Lung (tissue), 12 donors: ENCODE results near the gene PTPRN2. TPM values are rescaled to one million over a fixed set of nuclear protein-coding genes. Genes with fewer than 3 reads are reported as not detected.

ENCODE experiments used
- ATAC-seq: fragments of 200-7000 bp; cut with Tn5 transposase; one replicate; pipeline ENCODE4 v1.9.1; 2020; ENCODE audit warnings: moderate number of reproducible peaks; ENCODE audit not compliant: insufficient read depth, low FRiP score
- DNase-seq, 3 donors: peaks; one replicate each; pipeline ENCODE4 v3.0.0-alpha.2; 2013 to 2017
- H3K27ac ChIP-seq, 2 donors: one replicate each; pipeline ENCODE4 v1.5.1; 2013; ENCODE audit warnings: mild to moderate bottlenecking in 2 of 2, moderate library complexity in 2 of 2, control low read depth in 1 of 2, inconsistent platforms in 1 of 2, low read depth in 1 of 2, low read length in 1 of 2
- H3K27me3 ChIP-seq, 3 donors: one replicate each; pipeline ENCODE4 v1.5.1; 2013; ENCODE audit warnings: low read length in 2 of 3; ENCODE audit not compliant: control insufficient read depth in 3 of 3, insufficient read depth in 3 of 3
- H3K36me3 ChIP-seq, 4 donors: one replicate each; pipeline ENCODE4 v1.5.1; 2013; ENCODE audit warnings: low read length in 4 of 4, mild to moderate bottlenecking in 1 of 4, moderate library complexity in 1 of 4; ENCODE audit not compliant: control insufficient read depth in 4 of 4, insufficient read depth in 4 of 4
- H3K4me1 ChIP-seq, 5 donors: one replicate each; pipeline ENCODE4 v1.5.1; 2013; ENCODE audit warnings: low read length in 5 of 5, mild to moderate bottlenecking in 2 of 5, moderate library complexity in 1 of 5; ENCODE audit not compliant: control insufficient read depth in 5 of 5, insufficient read depth in 5 of 5
- H3K4me3 ChIP-seq: one replicate; pipeline ENCODE4 v1.5.1; 2013; ENCODE audit warnings: mild to moderate bottlenecking, control low read depth, moderate library complexity
- H3K9ac ChIP-seq, 2 donors: one replicate each; pipeline ENCODE4 v1.5.1; 2013; ENCODE audit warnings: low read length in 2 of 2, control low read depth in 1 of 2; ENCODE audit not compliant: insufficient read depth in 1 of 2
- H3K9me3 ChIP-seq, 4 donors: one replicate each; pipeline ENCODE4 v1.5.1; 2013; ENCODE audit warnings: low read length in 3 of 4, mild to moderate bottlenecking in 1 of 4, moderate library complexity in 1 of 4; ENCODE audit not compliant: control insufficient read depth in 4 of 4, insufficient read depth in 3 of 4
- CTCF ChIP-seq: IDR thresholded peaks from 2 replicates; pipeline ENCODE4 v1.5.1; 2012; ENCODE audit warnings: mild to moderate bottlenecking; ENCODE audit errors: control extremely low read depth, extremely low read depth
- WGBS, 2 donors: extraction: QIAGEN DNeasy Blood & Tissue Kit; methylation state at CpG; one replicate each; pipeline ENCODE4 v1.1.7; 2013; 5-methylcytosine and 5-hydroxymethylcytosine counted together
- polyA plus RNA-seq, 2 donors: library from polyadenylated mRNA; stranded (reverse); fragments of 200-250 nt; gene quantifications; one replicate each; pipeline ENCODE4 v1.2.1, GENCODE V29; 2013
- total RNA-seq, 2 donors: library from RNA; depleted of rRNA in 1 of 2; stranded (reverse); fragments of >200 nt in 1 of 2; gene quantifications; one replicate each; pipeline ENCODE4 v1.2.1, GENCODE V29; 2014 to 2021
- donor health status: control.
- donor health status: control.
- donor health status: Bipolar disorder and iron deficiency.
- donor health status: healthy.
- donor health status: DM: yes; HTN: yes; CAD: no.

Gene PTPRN2
- total and polyA plus RNA-seq, 4 donors = 2.1 to 7.4 (median 4.4) TPM

GRCh38 chr7:157750291-157750690, 837.3 kb downstream of the PTPRN2 start:
- Histone ChIP-seq H3K27ac (no peak overlapping the region), H3K27me3 (no peaks in the 10 kb centered on the region), H3K4me1 (no peaks in the 10 kb centered on the region), H3K9ac (no peak overlapping the region), H3K4me3 (no peak overlapping the region), H3K36me3 (no peaks in the 10 kb centered on the region), H3K9me3 (no peaks in the 10 kb centered on the region)
- DNase-seq (no peak), ATAC-seq (no peak)
- 80 to 86% methylated on average over 6 of the region's 6 CpGs for WGBS, 2 donors
- TF ChIP-seq CTCF = no peak

- TF ChIP-seq CTCF = no peak
- H3K9me3 ChIP-seq = no peaks in the 10 kb centered on the region
- 93 to 95% methylated on average over 25 of the region's 25 CpGs for WGBS, 2 donors
- DNase-seq = no peak
- H3K4me1 ChIP-seq = no peaks in the 10 kb centered on the region
- ATAC-seq = no peak
- H3K4me3 ChIP-seq = no peak overlapping the region
- no peak overlapping the region for H3K27ac ChIP-seq
- H3K27me3 ChIP-seq = peaks cover 0 to 9% (median 0%) of the 10 kb centered on the region in 3 donors
- no peaks in the 10 kb centered on the region for H3K36me3 ChIP-seq
- no peak overlapping the region for H3K9ac ChIP-seq
These were observed 841.6 kb downstream of the PTPRN2 start for GRCh38 chr7:157745721-157746709.

- DNase-seq (no peak), ATAC-seq (no peak)
These were observed 842.6 kb downstream of the PTPRN2 start for GRCh38 chr7:157744786-157745601.

More at GRCh38 chr7:157744786-157745601, 842.6 kb downstream of the PTPRN2 start:
- Histone ChIP-seq H3K4me1 (peaks cover 0 to 2% (median 0%) of the 10 kb centered on the region in 5 donors), H3K4me3 (no peak overlapping the region), H3K9me3 (no peaks in the 10 kb centered on the region), H3K27me3 (peaks cover 0 to 9% (median 0%) of the 10 kb centered on the region in 3 donors), H3K27ac (no peak overlapping the region), H3K36me3 (no peaks in the 10 kb centered on the region), H3K9ac (no peak overlapping the region)
- WGBS, 2 donors = 76 to 86% methylated on average over 24 of the region's 24 CpGs
- TF ChIP-seq CTCF = no peak
